Measurements from ENCODE around the gene ZNF256. TPM values are rescaled to one million over a fixed set of nuclear protein-coding genes. Genes with fewer than 3 reads are reported as not detected.

The ZNF256 gene
- total and polyA plus RNA-seq, 4 donors: 0.53 to 4.4 (median 1.1) TPM

DNA sequence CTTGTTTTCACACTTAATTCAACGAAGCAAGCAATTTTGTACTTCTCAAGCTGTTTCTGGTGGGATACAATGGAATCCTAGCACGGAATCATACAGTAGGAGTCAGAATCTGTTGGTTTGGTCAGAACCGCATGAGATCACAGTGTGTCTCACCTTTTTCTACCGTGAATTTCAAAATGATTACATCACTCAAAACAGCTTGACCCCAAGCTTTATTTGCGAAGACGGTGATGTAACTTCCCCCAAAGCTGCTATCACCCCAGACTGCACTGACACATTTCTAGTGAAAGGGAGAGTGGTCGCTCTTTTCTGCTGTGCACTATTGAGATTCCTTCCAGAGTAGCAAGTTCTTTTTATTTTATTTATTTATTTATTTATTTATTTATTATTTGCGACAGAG, 17.3 kb upstream of the ZNF256 start:
- no peak overlapping the region for H3K9ac ChIP-seq (ENCODE audit: low read depth in 1 of 2, low read length in 2 of 2)
- no peak overlapping the region for H3K27ac ChIP-seq (ENCODE audit: low read depth in 1 of 2, low read length in 2 of 2)
- H3K4me1 ChIP-seq (ENCODE audit: control insufficient read depth in 4 of 4, insufficient read depth in 4 of 4, low read length in 3 of 4): no peaks in the 10 kb centered on the region
- H3K9me3 ChIP-seq (ENCODE audit: control insufficient read depth in 4 of 4, low read length in 3 of 4): peaks cover 22 to 48% (median 35%) of the 10 kb centered on the region in 4 donors
- 93% methylated on average over 8 of the region's 8 CpGs for WGBS
- DNase-seq (ENCODE audit: low spot score): no peak
- H3K4me3 ChIP-seq (ENCODE audit: low read depth in 1 of 3, low read length in 3 of 3): peak overlapping the region in 2 of 3 donors; percentile 57 to 63
- no peak for TF ChIP-seq TAF1 (conservative IDR thresholded peaks at IDR 0.05)
- TF ChIP-seq FOXA1 (IDR thresholded peaks at IDR 0.05): no peak
- TF ChIP-seq, protein P1, sequence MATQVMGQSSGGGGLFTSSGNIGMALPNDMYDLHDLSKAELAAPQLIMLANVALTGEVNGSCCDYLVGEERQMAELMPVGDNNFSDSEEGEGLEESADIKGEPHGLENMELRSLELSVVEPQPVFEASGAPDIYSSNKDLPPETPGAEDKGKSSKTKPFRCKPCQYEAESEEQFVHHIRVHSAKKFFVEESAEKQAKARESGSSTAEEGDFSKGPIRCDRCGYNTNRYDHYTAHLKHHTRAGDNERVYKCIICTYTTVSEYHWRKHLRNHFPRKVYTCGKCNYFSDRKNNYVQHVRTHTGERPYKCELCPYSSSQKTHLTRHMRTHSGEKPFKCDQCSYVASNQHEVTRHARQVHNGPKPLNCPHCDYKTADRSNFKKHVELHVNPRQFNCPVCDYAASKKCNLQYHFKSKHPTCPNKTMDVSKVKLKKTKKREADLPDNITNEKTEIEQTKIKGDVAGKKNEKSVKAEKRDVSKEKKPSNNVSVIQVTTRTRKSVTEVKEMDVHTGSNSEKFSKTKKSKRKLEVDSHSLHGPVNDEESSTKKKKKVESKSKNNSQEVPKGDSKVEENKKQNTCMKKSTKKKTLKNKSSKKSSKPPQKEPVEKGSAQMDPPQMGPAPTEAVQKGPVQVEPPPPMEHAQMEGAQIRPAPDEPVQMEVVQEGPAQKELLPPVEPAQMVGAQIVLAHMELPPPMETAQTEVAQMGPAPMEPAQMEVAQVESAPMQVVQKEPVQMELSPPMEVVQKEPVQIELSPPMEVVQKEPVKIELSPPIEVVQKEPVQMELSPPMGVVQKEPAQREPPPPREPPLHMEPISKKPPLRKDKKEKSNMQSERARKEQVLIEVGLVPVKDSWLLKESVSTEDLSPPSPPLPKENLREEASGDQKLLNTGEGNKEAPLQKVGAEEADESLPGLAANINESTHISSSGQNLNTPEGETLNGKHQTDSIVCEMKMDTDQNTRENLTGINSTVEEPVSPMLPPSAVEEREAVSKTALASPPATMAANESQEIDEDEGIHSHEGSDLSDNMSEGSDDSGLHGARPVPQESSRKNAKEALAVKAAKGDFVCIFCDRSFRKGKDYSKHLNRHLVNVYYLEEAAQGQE (IDR thresholded peaks at IDR 0.05): no peak
- TF ChIP-seq EGR1 (IDR thresholded peaks at IDR 0.05; ENCODE audit: low read depth in 2 of 2): no peak
- no peak for TF ChIP-seq SP1 (IDR thresholded peaks at IDR 0.05)
- TF ChIP-seq HNF4G (IDR thresholded peaks at IDR 0.05): no peak
- no peak for TF ChIP-seq JUND (IDR thresholded peaks at IDR 0.05)
- no peak for TF ChIP-seq YY1 (IDR thresholded peaks at IDR 0.05)
- TF ChIP-seq GABPA (IDR thresholded peaks at IDR 0.05 in 1 of 2, conservative IDR thresholded peaks at IDR 0.05 in 1 of 2): no peak
- TF ChIP-seq RXRA (IDR thresholded peaks at IDR 0.05): no peak
- TF ChIP-seq RAD21 (IDR thresholded peaks at IDR 0.05): no peak
- H3K36me3 ChIP-seq (ENCODE audit: control insufficient read depth in 4 of 4, insufficient read depth in 3 of 4, low read depth in 1 of 4, low read length in 3 of 4): peaks cover 0 to 2% (median 0%) of the 10 kb centered on the region in 4 donors
- no peaks in the 10 kb centered on the region for H3K27me3 ChIP-seq (ENCODE audit: control insufficient read depth in 4 of 4, insufficient read depth in 4 of 4, low read length in 3 of 4)

DNA sequence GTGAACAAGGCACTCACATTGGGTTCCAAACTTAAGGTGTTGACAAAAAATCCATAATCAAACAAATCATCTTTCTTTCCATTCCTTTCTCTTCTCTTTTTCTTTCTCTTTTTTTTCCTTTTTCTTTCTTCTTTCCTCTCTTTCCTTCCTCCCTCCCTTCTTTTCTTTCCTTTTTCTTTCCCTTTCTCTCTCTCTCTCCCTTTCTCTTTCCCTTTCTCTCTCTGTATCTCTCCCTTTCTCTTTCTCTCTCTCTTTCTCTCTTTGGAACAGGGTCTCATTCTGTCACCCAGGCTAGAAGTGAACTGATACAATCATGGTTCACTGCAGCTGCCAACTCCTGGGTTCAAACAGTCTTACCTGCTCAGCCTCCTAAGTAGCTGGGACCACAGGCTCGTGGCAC, 14.3 kb upstream of the ZNF256 start:
- no peaks in the 10 kb centered on the region for H3K4me1 ChIP-seq (ENCODE audit: control insufficient read depth in 4 of 4, insufficient read depth in 4 of 4, low read length in 3 of 4)
- H3K9me3 ChIP-seq (ENCODE audit: control insufficient read depth in 4 of 4, low read length in 3 of 4): peaks cover 17 to 46% (median 29%) of the 10 kb centered on the region in 4 donors
- 79% methylated on average over 1 of the region's 1 CpG for WGBS

More for the DNA sequence above, 14.3 kb upstream of the ZNF256 start:
- Histone ChIP-seq H3K36me3 (ENCODE audit: control insufficient read depth in 4 of 4, insufficient read depth in 3 of 4, low read depth in 1 of 4, low read length in 3 of 4) (peaks cover 0 to 2% (median 0%) of the 10 kb centered on the region in 4 donors), H3K27ac (ENCODE audit: low read depth in 1 of 2, low read length in 2 of 2) (no peak overlapping the region), H3K27me3 (ENCODE audit: control insufficient read depth in 4 of 4, insufficient read depth in 4 of 4, low read length in 3 of 4) (no peaks in the 10 kb centered on the region), H3K4me3 (ENCODE audit: low read depth in 1 of 3, low read length in 3 of 3) (peak overlapping the region in 1 of 3 donors; percentile 30), H3K9ac (ENCODE audit: low read depth in 1 of 2, low read length in 2 of 2) (no peak overlapping the region)
- DNase-seq (ENCODE audit: low spot score): no peak
- TF ChIP-seq, protein P2, sequence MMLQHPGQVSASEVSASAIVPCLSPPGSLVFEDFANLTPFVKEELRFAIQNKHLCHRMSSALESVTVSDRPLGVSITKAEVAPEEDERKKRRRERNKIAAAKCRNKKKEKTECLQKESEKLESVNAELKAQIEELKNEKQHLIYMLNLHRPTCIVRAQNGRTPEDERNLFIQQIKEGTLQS (IDR thresholded peaks at IDR 0.05): no peak
- no peak for TF ChIP-seq JUND (IDR thresholded peaks at IDR 0.05)
- TF ChIP-seq RXRA (IDR thresholded peaks at IDR 0.05): no peak
- no peak for TF ChIP-seq GABPA (IDR thresholded peaks at IDR 0.05 in 1 of 2, conservative IDR thresholded peaks at IDR 0.05 in 1 of 2)
- TF ChIP-seq, protein P1 (IDR thresholded peaks at IDR 0.05): no peak
- TF ChIP-seq, protein P3, sequence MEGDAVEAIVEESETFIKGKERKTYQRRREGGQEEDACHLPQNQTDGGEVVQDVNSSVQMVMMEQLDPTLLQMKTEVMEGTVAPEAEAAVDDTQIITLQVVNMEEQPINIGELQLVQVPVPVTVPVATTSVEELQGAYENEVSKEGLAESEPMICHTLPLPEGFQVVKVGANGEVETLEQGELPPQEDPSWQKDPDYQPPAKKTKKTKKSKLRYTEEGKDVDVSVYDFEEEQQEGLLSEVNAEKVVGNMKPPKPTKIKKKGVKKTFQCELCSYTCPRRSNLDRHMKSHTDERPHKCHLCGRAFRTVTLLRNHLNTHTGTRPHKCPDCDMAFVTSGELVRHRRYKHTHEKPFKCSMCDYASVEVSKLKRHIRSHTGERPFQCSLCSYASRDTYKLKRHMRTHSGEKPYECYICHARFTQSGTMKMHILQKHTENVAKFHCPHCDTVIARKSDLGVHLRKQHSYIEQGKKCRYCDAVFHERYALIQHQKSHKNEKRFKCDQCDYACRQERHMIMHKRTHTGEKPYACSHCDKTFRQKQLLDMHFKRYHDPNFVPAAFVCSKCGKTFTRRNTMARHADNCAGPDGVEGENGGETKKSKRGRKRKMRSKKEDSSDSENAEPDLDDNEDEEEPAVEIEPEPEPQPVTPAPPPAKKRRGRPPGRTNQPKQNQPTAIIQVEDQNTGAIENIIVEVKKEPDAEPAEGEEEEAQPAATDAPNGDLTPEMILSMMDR (IDR thresholded peaks at IDR 0.05; ENCODE audit: low read depth, low read length, missing input control): no peak
- TF ChIP-seq HNF4A (conservative IDR thresholded peaks at IDR 0.05): no peak
- no peak for TF ChIP-seq HNF4G (IDR thresholded peaks at IDR 0.05)
- no peak for TF ChIP-seq YY1 (IDR thresholded peaks at IDR 0.05)
- TF ChIP-seq RAD21 (IDR thresholded peaks at IDR 0.05): no peak
- TF ChIP-seq FOXA2 (IDR thresholded peaks at IDR 0.05): no peak
- no peak for TF ChIP-seq EGR1 (IDR thresholded peaks at IDR 0.05; ENCODE audit: low read depth in 2 of 2)
- TF ChIP-seq, protein P4, sequence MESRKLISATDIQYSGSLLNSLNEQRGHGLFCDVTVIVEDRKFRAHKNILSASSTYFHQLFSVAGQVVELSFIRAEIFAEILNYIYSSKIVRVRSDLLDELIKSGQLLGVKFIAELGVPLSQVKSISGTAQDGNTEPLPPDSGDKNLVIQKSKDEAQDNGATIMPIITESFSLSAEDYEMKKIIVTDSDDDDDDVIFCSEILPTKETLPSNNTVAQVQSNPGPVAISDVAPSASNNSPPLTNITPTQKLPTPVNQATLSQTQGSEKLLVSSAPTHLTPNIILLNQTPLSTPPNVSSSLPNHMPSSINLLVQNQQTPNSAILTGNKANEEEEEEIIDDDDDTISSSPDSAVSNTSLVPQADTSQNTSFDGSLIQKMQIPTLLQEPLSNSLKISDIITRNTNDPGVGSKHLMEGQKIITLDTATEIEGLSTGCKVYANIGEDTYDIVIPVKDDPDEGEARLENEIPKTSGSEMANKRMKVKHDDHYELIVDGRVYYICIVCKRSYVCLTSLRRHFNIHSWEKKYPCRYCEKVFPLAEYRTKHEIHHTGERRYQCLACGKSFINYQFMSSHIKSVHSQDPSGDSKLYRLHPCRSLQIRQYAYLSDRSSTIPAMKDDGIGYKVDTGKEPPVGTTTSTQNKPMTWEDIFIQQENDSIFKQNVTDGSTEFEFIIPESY (IDR thresholded peaks at IDR 0.05): no peak
- TF ChIP-seq SP1 (IDR thresholded peaks at IDR 0.05): no peak
- TF ChIP-seq NR2F2 (IDR thresholded peaks at IDR 0.05): no peak

Data from liver (tissue), 9 donors.